Neural progenitor cell (in vitro differentiated cells): ENCODE results near the gene SBSN.

Experiments
- EZH2 ChIP-seq: fragments of 200-600 bp; sonication (generic); IDR thresholded peaks from 2 replicates; pipeline ENCODE4 v1.6.1; 2017; ENCODE audit warnings: antibody characterized with exemption, mild to moderate bottlenecking, moderate library complexity
- EZH2phosphoT487 ChIP-seq: fragments of 200-600 bp; sonication (generic); IDR thresholded peaks from 2 replicates; pipeline ENCODE4 v1.6.1; 2017; ENCODE audit warnings: antibody characterized with exemption
- TF ChIP-seq, protein P1 (sequence below): fragments of 200-600 bp; sonication (generic); IDR thresholded peaks from 2 replicates; pipeline ENCODE4 v1.5.1; 2017; ENCODE audit warnings: antibody characterized with exemption, mild to moderate bottlenecking

DNA sequence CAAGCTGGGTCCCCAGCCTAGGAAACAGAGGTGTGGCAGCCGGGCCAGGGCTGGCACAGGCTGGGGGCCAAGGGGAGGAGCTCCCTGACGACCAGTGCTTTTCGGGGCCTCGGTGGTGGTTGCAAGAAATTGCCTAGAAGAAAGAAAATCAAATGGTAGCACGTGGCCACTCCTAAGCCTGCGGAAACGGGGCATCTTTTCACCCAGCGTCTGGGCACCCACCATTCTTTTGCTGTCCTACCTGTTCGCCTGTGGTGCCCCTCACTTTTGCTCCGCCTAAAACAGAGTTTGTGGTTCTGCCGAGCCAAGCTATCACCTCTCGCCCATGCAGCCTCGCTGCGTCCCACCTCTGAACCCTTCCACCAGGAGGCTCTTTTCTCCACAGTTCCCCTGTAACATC lies 30.7 kb downstream of the SBSN start:
- TF ChIP-seq, protein P1, sequence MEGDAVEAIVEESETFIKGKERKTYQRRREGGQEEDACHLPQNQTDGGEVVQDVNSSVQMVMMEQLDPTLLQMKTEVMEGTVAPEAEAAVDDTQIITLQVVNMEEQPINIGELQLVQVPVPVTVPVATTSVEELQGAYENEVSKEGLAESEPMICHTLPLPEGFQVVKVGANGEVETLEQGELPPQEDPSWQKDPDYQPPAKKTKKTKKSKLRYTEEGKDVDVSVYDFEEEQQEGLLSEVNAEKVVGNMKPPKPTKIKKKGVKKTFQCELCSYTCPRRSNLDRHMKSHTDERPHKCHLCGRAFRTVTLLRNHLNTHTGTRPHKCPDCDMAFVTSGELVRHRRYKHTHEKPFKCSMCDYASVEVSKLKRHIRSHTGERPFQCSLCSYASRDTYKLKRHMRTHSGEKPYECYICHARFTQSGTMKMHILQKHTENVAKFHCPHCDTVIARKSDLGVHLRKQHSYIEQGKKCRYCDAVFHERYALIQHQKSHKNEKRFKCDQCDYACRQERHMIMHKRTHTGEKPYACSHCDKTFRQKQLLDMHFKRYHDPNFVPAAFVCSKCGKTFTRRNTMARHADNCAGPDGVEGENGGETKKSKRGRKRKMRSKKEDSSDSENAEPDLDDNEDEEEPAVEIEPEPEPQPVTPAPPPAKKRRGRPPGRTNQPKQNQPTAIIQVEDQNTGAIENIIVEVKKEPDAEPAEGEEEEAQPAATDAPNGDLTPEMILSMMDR, result no peak
- TF ChIP-seq EZH2phosphoT487 (no peak), EZH2 (no peak)
